GM21515 (cell line): ENCODE data around the gene KRT75.

Experiments used
- ATAC-seq: cut with Tn5 transposase; IDR thresholded peaks from one replicate; pipeline ENCODE4 v1.9.1; 2021; ENCODE audit not compliant: unreplicated experiment

KRT75 gene

DNA sequence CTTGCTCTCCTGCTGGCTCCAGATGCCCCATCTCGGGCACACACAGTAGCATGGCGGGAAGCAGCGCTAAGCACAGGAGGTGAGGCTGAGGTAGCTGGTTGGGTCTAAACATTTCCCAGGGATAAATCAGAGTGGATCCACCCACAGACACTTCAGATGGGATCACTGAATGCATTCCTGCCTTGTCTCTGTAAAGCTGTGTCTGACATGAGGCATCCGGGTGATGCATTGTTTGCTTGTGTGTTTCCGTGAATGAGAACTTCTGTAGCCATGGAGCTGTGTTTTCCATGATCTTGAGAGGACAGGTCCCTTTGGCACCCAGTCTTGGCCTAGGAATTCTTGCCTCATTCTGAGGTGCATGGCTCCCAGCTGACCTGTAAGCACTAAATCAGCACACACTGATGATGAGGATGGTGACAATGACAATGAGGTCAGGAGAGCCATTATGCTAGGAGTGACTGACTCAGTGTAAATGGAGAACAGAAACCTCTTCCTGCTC, 6.7 kb upstream of the KRT75 start:
- ATAC-seq: no peak

DNA sequence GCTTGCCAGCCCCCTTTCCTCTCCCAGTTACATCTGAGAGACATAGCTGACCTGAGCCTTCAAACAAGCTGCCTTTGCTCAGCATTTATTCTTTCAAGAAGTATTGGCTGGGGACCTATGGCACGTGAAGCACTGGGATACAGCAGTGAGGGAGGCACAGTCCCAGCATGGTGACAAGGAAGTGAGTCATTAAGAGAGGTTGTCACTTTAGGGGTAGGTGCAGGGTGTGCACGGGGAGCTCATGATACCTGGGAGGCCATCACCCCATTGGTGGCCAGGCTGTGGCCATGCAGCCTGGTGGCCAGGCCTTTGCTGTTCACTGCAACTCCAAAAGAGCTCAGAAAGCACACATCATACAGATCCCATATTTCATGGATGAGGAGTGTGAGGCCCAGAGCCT, 5.7 kb upstream of the KRT75 start:
- no peak for ATAC-seq

DNA sequence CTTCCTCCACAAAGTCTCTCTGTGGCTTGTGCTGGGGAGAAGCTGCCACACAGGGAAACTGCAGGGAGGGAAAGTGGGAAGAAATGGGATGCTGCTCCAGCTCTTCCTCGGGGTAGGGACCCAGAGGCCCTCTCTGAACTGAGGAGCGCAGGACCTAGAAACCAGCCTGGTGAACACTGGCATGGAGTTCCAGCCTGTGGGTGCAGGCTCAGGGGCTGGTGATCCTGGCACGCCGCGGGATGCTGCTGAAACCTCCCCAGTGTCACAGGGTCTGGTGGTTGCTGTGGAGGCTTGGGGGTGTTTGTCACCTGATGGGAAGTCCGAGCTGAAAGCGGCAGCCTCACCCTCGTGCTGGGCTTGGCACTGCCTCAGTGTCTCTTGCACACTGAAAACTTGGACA, 5.2 kb upstream of the KRT75 start:
- no peak for ATAC-seq

DNA sequence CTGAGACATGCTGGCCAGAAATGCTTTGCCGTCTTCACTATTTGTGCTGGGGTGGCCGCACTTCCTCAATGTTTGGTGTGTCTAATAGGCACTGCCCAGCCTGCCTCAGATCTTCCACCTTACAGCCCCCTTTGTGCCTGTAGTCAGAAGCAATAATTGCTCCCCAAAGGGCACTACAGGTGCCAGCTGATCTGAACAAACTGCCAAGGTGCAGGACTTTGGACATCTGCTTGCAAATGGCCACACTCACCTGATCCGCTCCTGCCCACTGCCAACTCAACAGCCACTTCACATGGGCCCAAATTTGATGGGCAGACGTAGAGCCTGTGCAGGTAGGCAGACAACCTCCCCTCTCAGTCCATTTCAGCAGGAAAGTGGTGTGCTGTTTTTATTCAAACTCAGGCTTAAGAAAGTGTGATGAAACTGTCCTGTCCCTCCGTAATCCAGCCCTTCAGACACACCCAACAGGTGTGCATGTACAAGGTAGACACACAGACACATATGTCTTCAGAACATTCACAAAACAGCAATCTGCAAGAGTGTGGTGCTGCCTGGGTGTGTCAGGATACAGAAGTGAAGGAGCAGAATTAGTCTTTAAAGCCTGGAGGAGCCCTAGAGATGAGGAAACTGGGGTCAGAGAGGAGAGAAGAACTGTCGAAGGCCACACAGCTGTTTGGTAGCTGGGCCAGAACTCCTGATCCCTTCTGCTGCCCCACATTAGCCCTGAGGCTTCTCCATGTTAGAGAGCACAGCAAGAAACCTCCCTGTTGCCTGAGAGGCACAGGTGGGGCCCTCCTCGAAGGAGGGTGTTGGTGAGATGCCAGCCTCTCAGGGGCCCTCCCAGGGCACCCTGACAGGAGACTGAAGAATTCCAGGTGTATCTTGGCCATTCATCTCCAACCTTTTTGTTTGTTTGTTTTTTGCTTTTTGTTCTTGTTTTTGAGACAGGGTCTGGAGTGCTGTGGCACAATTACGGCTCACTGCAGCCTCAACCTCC, 4.4 kb upstream of the KRT75 start:
- no peak for ATAC-seq

DNA sequence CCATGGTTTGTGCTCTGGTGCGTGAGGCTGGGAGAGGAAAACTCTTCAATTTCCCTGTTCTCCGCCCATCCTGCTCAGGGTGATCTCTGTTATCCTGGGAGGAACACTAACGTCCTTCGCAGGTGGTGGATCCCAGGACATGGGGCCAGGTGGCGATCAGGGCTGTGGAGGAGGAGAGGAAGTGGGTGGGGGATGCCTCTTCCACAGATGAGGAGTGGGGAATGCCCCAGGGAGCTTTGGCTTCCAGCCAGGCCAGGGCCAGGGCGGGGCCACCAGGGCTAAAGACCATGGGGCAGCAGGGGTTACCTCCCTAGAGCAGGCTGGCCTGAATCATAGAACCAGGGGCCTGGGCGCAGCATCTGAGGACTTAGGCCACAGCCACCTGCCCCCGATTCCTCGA, 3.3 kb upstream of the KRT75 start:
- ATAC-seq: no peak

DNA sequence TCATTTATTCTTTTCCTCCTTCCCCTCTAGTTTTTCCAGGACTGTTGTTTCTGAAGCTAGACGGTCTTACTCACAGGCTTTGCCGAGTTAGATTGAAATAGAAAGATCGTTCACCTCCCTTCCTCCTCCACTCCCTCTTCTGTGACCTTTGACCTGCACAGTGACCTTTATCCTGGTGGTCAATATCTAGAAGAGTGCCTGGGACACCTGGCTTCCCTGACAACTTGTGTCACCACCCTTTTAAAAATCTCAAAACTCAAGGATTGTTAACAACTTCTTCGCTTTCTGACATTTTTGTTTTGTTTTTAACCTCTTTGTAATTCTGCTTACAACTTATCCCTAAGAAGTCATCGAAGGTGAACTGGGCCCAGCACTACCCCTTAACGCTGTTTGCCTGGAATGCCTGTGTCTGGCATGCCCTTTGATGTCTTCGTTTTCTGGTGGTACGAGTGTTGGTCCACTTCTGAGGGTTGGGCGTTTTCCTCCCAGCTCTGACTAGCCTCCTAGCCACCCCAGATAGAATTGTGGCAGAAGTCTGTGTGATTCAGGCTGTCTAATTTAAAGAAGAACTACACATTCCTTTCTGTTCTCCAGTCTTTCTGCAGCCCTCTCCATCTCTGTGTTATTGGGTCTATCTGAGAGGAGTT, 2.8 kb upstream of the KRT75 start:
- ATAC-seq: no peak

DNA sequence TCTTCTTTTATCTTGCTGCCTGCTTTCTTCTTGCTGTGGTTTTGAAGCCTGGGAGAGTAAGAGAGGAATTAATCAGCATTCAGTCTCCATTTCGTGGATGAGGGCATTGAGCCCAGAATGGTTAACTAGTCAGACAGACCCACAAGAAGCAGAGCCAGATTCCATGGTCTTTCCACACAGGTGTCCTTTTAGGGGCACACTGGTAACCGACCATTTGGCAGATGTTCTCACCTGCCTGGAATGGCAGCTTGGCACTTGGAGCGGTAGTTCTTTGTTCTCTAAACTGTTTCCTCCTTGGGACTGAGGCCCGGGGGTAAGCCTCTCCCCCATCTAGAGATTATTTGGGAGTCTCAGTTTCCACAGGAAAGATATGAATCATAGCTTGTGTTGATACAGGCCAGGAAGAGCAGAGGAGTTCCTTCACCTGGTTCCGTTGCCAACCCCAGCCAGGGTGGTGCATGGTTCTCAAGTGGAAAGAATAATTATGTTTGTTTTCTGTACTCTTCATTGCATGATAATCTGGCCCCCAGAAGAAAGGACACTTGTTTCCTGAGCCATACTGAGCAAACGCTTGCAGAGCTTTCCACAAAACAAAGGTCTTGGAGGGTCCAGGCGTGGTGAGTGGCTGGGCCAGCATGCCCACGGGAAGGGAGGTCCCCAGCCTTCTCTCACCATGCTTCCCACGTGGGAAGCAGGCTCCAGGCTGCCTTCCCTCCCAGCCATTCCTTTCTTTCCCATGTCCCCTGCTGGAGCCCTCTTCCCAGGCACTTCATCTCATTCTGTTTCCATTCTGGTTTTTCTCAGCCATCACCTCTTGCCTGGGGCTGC, 2.0 kb upstream of the KRT75 start:
- ATAC-seq: no peak

DNA sequence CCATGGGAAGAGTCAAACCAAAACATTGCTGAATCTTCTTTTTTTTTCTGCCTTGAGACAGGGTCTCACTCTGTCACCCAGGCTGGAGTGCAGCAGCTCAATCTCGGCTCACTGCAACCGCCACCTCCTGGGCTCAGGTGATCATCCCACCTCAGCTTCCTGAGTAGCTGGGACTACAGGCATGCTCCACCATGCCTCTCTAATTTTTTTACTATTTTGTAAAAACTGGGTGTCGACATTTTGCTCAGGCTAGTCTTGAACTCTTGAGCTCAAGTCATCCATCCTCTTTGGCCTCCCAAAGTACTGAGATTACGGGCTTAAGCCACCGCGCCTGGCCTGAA, 1.5 kb upstream of the KRT75 start:
- no peak for ATAC-seq

DNA sequence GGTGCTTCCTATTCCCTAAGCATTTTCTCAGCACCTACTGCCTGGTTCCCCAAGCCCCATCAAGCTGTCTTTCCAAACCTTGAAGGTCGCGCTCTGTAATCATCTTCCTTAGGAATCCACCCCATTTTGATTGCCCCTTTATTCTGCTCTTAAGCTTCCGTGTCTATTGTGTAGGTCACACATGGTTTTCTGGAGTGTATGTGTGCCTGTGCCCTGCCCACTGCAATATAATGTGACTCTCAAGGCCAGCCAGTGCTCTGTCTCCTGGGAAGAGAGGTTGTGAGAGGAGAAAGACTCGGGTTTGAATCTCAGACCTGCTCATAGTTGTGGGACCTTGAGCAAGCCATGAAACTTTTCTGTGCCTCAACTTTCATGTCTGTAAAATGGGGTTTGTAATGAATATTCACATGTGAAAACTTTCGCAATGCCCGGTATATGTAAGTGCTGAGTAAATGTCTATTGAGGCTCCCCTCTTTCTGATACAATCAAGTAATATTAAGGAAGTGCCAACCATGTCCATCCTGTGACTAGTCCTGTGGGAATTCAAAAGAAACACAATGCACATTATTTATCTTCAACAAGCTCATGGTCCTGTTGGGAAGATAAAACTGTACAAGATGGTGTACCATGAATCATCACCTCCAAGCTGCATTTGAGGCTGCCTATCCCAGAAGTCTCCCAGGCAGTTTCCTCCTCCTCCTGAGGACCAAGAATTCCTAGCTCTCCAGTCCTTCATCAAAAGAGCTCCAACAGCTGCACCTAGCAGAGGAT, 774 bp upstream of the KRT75 start:
- ATAC-seq: no peak

DNA sequence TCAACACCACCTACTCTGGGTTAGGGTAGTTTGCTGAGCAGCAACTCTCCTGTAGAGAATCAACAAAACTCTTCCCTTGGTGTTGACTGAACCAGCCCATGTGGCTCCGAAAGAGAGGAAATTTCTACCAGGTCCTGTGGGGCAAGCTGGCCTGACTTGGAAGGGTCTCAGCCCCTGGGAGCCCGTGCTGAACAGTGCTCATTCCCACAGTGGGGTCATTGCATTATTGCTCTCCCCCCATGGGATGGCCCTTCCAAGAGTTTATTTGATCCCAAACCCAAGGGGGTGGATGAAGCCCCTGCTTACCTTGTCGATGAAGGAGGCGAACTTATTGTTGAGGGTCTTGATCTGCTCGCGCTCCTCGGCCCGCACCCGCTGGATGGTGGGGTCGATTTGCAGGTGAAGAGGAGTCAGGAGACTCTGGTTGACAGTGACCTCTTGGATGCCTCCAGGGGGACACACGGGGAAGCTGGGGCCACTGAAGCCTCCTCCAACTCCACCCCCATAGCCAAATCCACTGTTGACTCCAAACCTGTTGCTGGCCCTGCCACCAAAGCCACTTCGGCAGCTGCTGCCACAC, 580 bp downstream of the KRT75 start:
- no peak for ATAC-seq

DNA sequence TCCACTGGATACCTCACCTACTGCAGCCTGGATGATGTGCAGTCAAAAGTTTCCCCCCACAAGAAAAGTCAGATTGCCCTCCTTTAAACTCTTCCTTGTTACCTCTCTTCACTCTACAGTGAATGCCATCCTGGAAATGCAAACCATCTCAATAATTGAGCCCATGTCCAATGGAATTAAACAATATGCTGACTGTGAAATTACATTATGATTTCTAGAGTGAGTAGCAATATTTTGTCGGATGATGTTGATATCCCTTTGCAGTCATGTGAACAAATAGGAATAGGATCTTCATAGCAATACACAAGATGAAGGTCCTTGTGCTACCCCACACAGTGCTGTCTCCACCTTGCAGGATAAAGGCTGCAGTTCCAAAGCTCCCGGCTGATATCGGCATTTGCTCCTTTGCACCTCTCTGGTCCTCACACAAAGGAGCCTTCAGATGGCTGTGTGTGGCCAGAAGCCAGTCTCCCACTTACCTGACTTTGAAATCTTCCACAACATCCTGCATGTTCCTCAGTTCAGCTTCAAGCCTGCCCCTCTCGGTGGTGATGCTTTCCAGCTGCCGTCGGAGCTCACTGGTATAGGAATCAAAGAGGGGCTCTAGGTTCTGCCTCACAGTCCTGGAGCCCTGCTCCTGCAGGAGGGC, 1.5 kb downstream of the KRT75 start:
- ATAC-seq: no peak

DNA sequence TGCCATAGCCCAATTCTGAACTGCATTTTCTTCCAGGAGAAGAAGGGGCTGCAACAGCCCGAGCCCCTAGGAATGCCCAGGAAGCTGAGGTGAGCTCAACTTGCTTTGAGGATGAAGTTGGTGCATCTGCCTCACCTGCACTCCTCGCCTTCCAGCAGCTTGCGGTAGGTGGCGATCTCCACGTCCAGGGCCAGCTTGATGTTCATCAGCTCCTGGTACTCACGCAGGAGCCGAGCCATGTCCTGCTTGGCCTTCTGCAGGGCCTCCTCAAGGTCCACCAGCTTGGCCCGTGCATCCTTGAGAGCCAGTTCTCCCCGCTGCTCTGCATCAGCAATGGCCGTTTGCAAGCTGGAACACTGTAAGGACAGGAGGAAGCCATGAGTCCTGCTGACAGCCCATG, 6.0 kb downstream of the KRT75 start:
- ATAC-seq: no peak

DNA sequence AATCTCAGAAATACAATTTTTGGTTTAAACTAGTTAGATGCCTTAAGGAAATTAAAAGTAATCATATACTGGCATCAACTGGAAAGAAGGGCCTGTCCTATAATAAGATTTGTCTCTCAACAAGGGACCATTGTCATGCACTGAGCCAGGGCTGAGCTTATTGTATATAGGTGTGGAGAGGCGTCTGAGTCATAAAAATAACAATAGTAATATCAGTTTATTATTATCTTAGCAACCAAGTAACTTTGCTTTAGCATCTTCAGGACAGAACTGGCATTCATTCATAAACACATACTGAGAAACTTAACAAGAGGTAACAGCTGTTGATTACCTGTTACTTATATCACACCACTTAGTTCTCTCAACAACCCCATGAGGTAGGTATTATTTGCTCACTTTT, 7.1 kb downstream of the KRT75 start:
- ATAC-seq: no peak

DNA sequence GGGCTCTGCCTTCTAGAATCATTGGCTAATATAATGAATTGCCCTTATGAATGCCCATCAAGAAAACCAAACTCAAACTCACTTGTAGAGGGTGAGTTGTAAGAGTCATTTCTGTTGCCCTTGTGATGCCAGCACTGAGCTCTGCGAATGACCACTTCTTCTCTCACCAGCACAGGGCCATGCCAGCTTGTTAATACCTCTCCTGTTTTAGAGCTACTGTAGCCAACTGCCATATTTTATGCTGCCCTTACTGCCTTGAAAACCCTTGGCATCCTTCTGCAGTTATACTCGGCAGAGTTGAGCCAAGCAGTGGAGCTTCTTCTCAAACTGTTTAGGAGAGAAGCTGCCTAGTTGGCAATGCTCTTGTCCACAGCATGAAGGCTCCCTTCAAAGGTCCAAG, 8.1 kb downstream of the KRT75 start:
- no peak for ATAC-seq

DNA sequence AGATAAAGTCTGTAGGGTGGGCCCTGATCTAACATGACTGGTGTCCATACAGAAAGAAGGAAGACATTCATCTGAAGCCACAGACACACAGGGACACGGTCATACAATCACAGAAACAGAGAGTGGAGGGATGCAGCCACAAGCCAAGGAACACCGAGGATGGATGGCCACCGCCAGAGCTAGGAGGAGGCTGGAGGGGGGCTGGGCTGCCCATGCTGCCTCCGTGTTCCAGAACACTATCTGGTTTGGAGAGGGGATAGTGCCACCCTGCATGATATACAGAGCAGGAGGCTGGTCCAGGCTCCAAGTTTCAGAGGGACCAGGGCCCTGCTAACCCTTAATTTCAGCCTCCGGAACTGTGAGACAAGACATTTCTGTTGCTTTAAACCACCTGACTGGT, 8.7 kb downstream of the KRT75 start:
- ATAC-seq: no peak

DNA sequence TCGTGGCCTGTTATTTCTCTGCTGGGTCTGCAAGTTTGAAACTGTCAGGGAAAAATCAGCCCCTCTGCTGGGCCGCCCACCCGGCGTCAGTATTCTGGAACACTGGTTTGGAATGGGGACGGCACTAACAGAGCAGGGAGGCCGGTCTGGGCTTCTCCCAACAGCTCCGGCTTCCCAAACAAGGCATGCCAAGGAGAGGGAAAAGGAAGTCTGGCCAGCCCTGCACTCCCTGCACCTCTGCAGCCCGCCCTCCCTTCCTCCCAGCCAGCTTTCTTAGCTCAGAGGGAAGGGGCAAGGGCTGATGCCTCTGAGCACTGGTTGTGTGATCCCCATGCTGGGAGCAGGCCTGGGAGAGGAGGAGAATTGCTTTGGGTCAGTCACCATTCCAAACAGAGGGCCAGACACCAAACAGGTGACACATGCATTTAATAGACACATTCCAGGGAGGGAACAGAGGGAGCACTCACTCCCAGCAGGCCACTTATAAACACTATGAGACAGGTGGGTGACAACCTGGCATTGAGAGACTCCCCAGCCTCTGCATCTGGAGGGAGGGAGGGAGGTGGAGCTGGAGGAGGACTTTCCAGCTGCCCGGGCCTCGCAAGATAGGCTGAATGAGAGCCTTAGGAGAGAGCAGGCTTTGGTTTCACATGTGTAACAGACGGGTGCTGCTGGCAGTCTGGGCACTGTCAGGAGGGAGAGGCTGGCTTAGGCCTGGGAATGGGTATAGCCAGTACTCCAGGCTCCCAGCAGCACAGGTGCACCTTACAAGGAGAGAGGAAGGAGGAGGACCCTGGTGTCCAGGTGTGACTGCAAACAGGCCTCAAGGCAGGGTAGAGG, 10.3 kb downstream of the KRT75 start:
- ATAC-seq: no peak

DNA sequence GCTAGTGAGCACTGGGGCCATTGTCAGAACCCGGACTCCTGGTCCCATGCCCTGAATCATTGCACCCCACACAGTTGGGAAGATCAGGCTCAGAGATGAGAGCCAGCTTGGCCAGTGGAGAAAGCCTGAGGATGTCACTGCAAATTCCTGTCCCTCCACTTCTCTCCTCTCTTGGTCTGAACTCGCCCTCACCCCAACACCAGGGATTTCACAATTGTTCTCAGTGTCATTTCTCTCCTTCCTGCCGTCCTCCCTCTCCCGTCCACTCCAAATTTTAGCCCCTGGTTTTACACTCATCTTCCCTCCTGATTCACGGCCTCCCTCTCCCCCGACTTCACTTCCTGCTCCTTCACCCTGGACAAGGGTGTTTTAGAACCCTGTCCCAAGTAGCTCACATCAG, 11.1 kb downstream of the KRT75 start:
- ATAC-seq: no peak

DNA sequence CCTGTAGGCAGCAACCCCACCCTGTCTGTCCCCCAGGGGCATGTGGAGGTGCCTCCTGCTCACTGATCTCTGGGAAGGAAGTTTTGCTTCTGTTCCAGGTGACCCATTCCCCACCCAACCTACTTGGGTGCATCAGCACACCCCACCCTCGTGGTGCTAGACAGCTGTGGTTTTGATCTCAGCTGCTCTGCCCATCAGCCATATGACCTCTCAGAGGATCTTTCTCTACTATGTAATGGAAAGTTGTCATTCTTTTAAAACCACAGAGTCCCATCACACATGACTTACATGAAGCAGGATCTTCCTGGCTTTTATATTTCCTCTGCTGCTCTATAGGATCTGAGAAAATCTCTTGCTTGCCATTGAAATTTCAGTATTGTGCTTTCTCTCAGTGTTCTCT, 14.5 kb downstream of the KRT75 start:
- ATAC-seq: no peak

DNA sequence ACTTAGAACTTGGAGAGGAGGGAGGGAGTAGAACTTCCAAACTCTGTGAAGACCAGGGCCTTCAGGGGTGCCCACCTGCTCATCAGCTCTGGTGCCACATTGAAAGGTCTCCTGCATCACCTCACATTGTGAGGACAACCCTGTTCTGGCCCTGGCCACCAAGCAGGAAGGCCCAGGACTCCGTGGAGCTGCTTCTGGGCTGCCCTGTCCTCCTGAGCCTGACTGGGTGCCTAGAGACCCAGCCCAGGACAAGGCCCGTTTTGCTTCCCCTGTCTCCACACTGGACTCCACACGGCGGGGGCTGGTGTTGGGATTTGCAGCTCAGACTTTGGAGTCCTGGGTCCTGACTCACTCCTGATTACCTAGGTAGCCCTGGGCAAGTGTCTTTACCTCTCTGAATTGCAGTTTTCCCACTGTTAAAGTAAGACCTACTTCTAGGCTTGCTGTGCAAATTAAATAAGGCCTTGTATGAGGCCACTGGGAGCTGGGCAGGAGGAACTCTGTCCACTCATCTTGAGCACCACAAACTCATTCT, 15.5 kb downstream of the KRT75 start:
- no peak for ATAC-seq
